NCI-H226 (cell line): ENCODE data around the gene BCL3.
A peak's percentile ranks its signal among the peaks of the same experiment; 100 is the strongest.
"Not testable (repeated sequence)": the region's sequence is repeated elsewhere in the genome, so short reads cannot be mapped to it uniquely, and the experiment has no call there.

ENCODE experiments used
- DNase-seq: peaks from one replicate; pipeline ENCODE4 v3.0.0-alpha.2; 2015

BCL3 gene

DNA sequence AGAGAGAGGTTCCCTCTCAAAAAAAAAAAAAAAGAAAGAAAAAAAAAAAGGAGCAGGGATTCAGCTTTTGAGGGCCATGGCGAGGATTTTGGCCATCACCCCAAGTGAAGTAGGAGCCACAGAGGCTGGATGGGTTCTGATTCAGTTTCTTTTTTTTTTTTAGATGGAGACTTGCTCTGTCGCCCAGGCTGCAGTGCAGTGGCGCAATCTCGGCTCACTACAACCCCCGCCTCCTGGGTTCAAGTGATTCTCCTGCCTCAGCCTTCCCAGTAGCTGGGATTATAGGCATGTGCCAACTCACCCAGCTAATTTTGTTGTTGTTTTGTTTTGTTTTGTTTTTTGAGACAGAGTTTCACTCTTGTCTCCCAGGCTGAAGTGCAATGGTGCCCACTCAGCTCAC, 27.1 kb upstream of the BCL3 start:
- DNase-seq: not testable (repeated sequence)

DNA sequence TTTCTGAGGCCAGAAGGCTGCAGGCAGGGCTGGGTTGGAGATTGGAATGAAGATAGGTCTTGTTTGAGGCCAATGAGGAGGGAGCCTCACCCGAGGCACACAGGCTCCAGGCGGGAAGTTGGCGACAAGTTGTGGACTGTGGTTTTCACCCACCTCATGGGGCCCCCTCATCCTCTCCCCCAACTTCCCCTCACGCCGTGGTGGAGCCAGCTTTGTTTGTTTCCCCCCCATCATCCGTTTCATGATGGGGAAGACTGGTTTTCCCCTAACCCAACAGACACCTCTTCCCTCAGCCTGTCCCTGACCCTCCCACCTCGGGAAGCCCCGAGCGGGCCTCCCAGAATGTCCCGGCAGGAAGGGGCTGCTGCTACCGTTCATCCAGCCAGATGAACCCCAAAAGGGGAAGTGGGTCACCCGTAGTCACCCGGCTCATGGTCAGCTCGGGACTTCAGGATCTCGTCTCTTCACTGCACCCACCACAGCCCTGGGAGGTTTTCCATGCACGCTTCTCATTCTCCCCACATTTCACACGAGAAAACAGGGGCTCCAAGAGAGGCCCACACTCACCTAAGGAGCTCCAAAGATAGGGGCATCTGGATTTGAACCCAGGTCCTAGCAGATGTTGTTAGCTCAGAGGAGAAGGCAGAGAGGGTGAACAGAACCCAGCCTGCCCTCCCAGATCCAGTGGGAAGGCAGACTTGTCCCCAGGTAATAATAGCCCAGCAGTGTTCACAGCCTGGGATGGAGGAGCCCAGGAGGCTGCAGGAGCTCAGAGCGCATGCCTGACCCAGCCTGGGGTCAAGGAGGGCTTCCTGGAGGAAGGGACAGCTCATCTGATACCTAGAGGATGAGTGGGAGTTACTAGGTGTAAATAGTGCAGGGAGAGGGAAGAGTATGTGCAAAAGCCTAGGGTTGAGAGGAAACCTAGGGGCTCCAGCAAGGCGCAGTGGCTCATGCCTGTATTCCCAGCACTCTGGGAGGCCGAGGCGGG, 26.1 kb upstream of the BCL3 start:
- DNase-seq: no peak

DNA sequence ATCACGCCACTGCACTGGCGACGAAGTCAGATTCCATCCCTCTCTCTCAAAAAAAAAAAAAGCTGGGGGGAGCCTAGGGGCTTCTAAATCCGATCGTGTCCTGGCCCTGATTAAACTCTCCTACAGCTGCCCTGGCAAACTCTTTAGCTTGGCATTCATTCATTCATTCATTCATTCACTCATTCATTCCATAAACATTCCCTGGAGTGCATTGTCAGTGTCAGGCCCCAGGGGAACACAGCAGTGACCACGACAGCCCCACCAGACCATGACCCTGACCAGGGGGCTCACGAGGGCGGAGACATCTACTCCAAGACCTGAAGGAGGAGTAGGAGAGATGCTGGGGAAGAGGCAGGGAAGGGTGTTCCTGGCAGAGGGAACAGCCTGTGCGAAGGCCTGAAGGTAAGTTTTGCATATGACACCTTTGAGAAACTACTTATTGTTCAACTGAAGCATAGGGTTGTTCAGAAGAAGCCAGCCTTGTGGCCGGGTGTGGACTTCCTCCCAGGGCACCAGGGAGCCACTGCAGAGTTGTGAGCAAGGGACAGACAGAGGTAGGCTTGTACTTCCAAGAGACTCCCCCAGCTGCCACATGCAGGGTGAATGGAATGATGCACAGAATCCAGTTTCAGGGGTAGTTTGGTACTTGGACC, 25.1 kb upstream of the BCL3 start:
- no peak for DNase-seq

DNA sequence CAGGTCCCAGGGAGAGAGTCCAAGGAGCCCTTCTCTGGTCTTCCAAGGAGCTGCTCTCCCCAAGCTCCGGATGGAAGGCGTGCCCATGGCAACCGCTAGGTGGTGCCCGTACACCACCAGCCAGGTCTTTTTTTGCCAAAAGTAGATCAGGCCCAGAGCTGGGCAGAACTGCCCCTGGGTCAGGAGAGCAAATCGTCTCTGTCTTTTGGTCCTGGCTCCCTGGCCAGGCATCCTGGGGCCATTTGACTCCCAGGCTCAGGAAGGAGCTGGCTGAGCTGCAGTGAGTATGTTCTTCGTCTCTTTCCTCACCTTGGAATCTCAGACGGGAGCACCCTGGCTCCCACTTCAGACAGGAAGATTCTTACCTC, 24.6 kb upstream of the BCL3 start:
- DNase-seq: peak; percentile 67

DNA sequence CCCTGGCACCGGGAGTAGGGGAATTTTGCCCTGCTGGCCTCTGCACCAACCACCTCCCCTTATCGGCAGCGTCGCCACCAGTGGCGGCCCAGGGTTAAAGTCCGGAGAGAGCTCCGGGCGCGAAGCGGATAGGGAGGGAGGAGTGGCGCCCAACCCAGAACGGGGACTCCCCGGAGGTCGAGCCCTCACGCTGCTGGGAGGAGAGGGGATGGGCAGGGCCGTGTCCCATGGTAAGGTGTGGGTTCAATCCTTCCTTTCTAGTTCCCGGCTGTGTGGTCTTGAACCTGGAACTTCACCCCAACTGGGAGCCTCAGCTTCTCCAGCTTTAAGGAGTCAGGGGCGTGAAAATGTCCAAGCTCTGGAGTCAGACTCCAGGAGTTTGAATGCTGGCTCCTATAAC, 23.3 kb upstream of the BCL3 start:
- no peak for DNase-seq

DNA sequence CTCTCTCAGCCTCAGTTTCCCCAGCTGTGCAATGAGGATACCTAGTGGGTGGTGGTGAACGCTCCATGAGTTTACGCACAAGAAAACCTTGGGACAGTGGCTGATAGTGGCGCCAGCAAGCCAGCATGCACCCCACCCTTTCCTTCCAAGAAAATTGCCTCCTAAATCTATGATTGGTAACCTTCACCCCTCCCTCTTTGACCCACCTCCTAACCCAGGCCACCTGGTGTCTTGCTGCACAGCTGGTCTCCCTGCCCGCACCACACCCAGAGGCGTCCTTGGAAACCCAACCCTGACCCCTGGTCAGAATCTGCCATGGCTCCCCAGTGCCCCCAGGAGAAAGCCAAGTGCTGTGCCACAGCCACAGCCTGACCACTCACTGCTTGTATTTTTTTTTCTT, 22.8 kb upstream of the BCL3 start:
- DNase-seq: no peak

DNA sequence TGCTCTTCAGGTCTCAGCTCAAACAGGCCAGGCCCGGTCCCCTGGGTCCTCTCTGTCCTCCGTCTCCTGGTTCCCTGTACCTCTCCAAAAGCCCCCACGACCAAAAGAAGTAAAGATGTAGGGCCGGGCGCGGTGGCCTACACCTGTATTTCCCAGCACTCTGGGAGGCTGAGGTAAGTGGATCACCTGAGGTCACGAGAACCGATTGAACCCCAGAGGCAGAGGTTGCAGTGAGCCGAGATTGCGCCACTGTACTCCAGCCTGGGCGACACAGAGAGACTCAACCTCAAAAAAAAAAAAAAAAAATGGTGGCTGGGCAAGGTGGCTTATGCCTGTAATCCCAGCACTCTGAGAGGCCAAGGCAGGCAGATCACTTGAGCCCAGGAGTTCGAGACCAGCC, 22.0 kb upstream of the BCL3 start:
- no peak for DNase-seq

DNA sequence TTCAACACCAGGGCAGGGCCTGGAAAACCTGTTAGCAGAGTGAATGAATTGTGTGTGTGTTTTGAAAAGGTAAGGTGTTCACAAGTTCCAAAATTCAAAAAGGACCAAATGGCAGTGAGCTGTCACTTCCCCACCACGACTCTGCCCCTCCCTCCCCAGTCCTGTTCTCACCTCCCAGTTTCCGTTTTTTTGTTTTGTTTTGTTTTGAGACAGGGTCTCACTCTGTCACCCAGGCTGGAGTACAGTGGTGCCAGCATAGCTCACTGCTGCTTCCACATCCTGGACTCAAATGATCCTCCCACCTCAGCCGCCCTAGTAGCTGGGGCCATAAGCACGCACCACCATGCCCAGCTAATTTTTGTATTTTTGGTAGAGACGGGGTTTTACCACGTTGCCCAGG, 20.3 kb upstream of the BCL3 start:
- DNase-seq: no peak

DNA sequence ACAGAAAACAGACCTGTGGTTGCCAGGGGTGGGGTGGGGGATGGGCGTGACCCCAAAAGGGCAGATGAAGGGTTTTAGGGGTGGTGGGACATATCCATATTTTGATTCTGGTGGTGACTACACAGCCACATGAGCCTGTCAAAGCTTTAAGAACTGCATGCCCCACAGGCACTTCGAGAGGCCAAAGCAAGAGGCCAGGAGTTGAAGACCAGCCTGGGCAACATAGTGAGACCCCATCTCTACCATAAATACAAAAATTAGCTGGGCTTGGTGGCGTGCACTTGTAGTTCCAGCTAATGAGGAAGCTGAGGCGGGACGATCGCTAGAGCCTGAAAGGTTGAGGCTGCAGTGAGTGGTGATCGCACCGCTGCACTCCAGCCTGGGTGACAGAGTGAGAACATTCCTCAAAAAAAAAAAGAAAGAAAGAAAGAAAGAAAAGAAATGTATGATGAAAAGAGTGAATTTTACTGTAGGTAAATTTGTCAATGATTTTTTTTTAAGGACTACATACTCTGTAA, 18.9 kb upstream of the BCL3 start:
- no peak for DNase-seq

DNA sequence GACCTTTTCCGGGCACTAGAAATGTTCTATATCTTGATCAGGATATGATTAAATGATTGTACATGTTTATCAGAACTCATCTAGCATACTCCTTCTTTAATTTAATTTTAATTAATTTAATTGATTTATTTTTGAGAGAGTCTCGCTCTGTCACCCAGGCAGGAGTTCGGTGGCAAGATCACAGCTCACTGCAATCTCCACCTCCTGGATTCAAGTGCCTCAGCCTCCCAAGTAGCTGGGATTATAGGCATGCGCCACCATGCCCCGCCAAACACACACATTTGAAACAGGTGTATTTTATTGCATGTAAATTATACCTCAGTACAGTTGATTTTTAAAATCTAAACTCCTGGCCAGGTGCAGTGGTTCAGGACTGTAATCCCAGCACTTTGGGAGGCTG, 17.4 kb upstream of the BCL3 start:
- DNase-seq: no peak

DNA sequence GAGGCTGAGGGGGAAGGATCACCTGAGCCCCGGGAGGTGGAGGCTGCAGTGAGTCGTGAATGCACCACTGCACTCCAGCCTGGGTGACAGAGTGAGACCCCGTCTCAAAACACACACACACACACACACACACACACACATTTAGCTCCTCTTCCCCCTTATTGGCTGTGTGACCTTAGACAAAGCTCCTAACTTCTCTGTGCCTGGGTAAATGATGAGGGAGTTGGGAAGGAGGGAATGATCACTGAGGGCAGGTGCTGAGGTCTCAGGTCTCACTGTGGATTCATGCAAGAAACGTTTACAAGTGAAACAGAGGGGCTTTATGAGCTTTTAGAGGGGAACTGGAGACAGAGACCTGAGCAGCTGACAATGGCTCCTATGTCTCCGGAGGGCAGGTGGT, 16.9 kb upstream of the BCL3 start:
- DNase-seq: no peak

DNA sequence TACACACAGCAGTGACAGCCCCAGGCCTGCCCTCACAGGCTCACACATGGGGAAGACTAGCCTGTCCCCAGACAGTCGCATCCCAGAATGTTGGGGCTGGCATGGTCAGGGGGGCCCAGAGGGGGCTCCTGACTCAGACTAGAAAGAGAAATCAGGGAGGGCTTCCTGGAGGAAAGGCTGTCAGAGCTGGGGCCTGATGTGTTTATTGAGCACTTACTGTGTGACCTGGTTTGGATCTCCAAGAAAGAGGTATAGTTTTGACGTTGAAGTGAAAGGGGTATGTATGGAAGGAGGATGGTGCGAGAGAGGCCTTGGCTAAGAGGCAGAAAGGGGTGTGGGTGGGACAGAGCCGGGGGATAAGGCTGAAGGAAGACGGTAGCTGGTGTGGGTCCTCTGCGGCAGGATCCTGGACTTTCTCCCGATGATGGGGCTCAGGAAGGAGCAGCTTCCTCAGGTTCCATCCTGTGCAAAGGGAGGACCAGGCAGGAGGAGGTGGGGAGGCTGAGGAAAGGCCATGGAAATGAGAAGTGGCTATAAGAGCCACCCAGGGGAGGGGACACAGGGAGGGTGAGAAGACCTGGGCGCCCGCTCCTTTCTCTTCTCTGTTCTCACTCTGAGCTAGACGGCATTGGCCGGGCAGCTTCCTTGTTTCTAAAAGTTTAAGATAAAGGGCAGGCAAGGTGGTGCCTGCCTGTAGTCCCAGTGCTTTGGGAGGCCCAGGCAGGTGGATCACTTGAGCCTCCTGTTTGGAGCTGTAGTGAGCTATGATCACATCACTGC, 16.1 kb upstream of the BCL3 start:
- no peak for DNase-seq

DNA sequence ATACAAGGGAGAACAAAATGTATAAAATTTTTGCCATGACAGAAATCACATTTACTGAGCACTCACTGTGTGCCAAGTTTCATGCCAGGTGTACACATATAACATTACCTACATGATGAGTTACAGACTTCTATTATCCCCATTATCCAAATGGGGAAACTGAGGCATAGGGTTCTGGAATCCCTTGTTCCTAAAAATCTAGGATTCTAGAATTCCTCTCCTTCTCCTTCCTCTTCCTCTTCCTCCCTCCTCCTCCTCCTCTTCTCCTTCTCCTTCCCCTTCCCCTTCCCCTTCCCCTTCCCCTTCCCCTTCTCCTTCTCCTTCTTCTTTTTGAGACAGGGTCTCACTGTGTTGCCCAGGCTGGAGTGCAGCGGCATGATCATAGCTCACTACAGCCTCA, 14.2 kb upstream of the BCL3 start:
- DNase-seq: no peak

DNA sequence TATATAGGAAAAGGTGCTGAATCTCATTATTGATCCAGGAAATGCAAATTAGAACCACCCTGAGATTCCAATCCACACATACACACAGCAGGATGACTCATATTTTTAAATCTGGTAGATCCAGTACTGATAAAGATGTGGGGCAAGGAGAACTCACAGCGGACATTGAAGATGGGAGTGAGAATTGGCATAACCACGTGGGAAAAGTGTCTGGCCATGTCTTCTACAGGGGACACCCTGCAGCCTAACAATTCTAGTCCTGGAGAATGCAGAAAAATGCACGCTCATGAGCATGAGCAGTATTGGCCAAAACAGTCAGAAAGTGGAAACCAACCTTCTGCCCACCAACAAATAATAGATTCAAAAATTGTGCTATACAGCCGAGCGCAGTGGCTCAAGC, 13.5 kb upstream of the BCL3 start:
- no peak for DNase-seq

DNA sequence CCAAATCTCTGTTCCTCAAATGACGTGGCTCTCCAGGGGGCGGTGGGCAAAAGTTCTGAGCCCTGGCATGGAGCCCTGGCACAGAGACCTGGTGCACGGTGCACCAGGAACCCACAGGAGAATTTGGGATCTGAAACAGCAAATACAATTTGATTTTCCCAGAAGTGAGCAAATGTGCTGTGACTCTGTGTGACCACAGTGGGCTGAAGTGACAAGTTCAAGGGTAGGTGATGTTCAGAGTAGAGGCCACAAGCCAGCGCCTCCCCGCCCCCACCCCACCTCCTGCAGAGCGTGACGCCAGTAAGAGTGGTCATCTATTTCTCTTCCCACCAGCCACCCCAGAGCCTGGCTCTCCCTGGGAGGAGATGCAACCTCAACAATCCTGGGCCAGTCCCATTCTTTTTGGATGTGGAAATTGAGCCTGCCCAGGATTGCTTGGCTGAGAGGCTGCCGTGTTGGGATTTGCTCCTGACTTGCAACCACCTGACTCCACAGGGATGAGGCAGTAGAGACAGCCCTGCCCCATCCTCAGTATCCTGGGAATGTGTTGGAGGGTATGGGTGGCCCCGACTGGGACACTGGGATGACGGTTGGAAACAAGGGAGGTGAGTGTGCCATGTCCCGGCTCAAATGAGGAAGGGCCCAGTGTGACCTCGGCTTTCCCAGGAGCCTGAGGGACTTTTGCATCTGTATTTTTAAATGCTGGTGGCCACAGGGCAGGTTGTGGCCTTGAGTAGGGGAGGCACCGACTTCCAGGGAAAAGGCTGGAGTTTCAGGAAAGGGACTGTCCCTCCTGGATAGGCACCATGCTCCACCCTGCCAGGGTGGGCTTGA, 11.1 kb upstream of the BCL3 start:
- no peak for DNase-seq

DNA sequence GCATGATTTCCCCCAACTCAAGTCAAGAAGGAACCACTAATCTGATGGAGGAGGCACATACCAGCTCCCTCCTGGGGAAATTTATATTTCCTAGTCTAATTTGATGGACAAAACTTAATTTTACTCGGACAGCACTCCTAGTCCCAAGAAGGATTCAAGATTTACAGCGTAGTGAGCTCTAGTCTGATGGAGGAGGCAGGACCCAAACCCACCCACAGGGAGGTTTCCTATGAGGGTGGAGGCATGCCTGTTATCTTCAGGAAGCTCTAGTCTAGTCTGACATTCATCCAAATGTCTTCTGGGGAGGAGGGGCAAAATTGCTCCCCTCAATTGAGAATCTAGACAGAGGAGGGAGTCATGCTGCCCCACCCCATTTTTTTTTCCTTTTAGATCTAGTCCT, 10.4 kb upstream of the BCL3 start:
- DNase-seq: no peak

DNA sequence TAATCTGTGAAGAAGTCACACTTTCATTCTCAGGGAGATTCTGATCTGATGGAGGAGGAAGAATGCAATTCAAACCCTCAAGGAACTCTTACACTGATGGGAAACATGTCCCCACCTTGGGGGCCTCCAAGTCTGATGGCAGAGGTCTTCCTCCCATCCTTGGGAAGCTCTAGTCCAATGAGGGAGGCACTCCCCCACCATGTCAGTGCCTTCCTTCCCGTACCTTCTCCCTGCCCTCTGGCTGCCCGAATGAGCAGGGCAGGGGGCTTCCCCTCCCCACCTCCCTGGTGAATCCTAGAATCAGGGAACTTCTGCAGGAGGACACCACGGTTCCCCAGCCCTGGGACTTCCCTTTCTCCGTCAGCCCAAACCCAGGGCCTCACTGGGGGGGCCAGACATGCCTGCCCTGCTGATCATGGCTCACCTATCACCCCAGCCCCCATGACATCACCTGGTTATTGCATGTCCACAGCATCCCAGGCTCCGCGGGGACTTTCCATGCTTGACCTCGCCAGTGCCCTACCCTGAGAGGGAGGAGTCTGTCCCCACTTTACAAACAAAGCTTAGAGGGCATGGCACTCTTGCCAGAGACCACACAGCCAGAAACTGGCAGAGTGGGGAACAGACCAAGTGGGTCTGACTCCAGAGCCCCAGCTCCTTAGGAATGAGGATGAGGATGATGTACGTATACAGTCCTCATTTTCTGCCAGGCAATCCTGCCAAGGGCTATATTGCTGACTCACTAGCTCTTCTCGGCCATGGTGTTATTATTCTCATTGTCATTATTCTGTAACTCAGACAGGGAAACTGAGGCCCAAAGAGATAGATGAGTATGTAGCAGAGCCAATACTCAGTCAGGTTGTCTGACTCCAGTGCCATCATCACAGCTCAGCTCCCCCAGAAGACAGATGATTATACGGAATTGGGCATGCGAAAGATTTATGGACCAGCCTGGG, 9.6 kb upstream of the BCL3 start:
- DNase-seq: no peak

DNA sequence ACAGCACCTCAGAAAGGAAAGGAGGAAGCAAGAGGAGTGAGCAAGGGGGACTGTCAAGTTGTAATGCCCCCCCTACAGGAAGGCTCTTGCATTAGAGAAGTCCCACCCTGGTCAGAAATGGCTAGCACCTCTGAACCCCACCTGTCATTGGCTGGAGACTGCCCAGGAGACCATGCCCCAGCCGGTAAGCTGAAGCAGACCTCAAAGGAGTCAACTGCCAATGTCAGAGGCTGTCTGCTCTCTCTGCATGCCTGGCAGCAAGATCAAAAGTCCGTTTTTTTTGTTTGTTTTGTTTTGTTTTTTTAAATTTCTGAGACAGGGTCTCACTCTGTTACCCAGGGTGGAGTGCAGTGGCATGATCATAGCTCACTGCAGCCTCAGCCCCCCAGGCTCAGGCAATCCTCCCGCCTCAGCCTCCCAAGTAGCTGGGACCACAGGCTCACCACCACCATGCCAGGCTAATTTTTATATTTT, 8.1 kb upstream of the BCL3 start:
- DNase-seq: no peak

DNA sequence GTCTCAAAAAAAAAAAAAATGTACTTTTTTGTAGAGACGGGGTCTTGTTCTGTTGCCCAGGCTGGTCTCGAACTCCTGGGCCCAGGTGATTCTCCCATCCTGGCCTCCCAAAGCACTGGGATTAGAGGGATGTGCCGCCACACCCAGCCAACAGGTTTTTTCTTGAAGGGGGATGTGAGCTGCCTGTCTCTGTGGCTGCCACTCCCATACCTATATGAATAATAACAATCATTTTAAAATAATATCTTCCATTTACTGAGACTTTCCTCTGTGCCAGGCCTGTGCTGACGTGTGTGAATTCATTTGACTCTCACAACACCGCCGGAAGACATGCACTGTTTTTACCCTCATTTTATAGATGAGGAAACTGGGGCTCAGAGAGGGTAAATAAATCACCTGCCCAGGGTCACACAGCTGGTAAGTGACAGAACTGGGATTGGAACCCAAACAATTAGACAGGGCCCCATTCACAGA, 7.2 kb upstream of the BCL3 start:
- DNase-seq: peak; percentile 62

DNA sequence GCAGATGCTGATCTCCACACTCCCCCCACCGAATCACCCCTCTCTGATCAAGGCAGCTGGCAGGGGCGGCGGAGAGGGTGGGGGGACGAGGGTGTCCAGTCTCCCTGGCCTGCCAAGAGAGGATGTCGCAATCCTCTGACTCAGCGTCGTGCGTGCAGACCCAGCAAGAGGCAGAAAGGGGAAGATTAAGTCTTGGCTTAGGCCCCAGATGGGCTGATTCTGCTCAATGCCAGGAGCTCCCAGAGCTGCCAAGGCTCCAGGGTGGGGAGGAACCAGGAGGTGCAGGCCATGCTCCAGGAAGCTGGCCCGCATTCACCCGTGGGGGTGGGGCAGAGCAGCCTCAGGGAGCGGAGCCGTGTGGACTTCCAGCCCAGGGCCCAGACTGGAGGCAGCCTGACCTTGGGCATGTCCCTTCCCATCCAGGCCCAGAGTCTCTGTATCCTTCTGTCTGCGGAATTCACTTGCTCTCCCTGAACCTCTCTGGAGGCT, 6.6 kb upstream of the BCL3 start:
- peak; percentile 100 for DNase-seq
